Lower leg skin (tissue), 4 donors: ENCODE measurements around the gene APMAP. TPM values are rescaled to one million over a fixed set of nuclear protein-coding genes. Genes with fewer than 3 reads are reported as not detected.
A peak's percentile ranks its signal among the peaks of the same experiment; 100 is the strongest.

Experiments used
- DNase-seq, 2 donors: peaks; one replicate each; pipeline ENCODE4 v3.0.0-alpha.2; 2019; ENCODE audit warnings: low spot score in 2 of 2
- H3K4me3 ChIP-seq: fragments of 200-600 bp; sonication (generic); 2 replicates; pipeline ENCODE4 v1.5.1; 2017; ENCODE audit warnings: mild to moderate bottlenecking, low read depth; ENCODE audit not compliant: poor library complexity, severe bottlenecking
- CTCF ChIP-seq, 3 donors: fragments of 450-650 bp; IDR thresholded peaks; one replicate each; pipeline ENCODE4 v1.5.1; 2016; ENCODE audit warnings: antibody characterized with exemption in 3 of 3, mild to moderate bottlenecking in 3 of 3, moderate library complexity in 2 of 3
- POLR2A ChIP-seq, 2 donors: fragments of 450-650 bp; IDR thresholded peaks; one replicate each; pipeline ENCODE4 v1.6.1; 2016 to 2017; ENCODE audit warnings: antibody characterized with exemption in 2 of 2, mild to moderate bottlenecking in 1 of 2, moderate library complexity in 1 of 2
- WGBS, 2 donors: methylation state at CpG; one replicate each; pipeline ENCODE4 v1.1.5; 2018; 5-methylcytosine and 5-hydroxymethylcytosine counted together
- intact Hi-C: fragments of 100-400 bp; cut with DNase I; formaldehyde crosslinking; loops from one replicate; pipeline ENCODE4 v1.15.0; 2023; ENCODE audit warnings: low total_unique reads
- total RNA-seq, 4 donors: library from RNA; depleted of rRNA; stranded (reverse); fragments of >200 nt; gene quantifications; one replicate each; pipeline ENCODE4 v1.1.0, GENCODE V29; 2016

Gene APMAP
- total RNA-seq, 4 donors from 2014 or later: 34.4 to 88.7 (median 52.6) TPM

GRCh38 chr20:24981790-24982189 is 10.8 kb downstream of the APMAP start:
- TF ChIP-seq CTCF (IDR thresholded peaks at IDR 0.05): no peak
- TF ChIP-seq POLR2A (IDR thresholded peaks at IDR 0.05): no peak
- 82 to 85% methylated on average over 3 of the region's 3 CpGs for WGBS, 2 donors
- peak in 1 of 2 donors; percentile 85 for DNase-seq
- H3K4me3 ChIP-seq: no peak overlapping the region
- intact Hi-C loops: no loop called here

- WGBS, 2 donors: 85 to 88% methylated on average over 4 of the region's 4 CpGs
- DNase-seq: peak in 1 of 2 donors; percentile 29
- intact Hi-C loops: no loop called here
- TF ChIP-seq CTCF (IDR thresholded peaks at IDR 0.05) (no peak), POLR2A (IDR thresholded peaks at IDR 0.05) (no peak)
- H3K4me3 ChIP-seq: no peak overlapping the region
Measured at GRCh38 chr20:24981282-24981681, 11.3 kb downstream of the APMAP start.

GRCh38 chr20:24980291-24981053 is 12.1 kb downstream of the APMAP start:
- TF ChIP-seq CTCF (IDR thresholded peaks at IDR 0.05): no peak
- TF ChIP-seq POLR2A (IDR thresholded peaks at IDR 0.05): no peak
- H3K4me3 ChIP-seq: no peak overlapping the region
- 93 to 94% methylated on average over 34 of the region's 34 CpGs for WGBS, 2 donors
- peak in 1 of 2 donors; percentile 50 for DNase-seq
- intact Hi-C loops: no loop called here

- no peak for TF ChIP-seq POLR2A (IDR thresholded peaks at IDR 0.05)
- 94% methylated on average over 15 of the region's 15 CpGs for WGBS, 2 donors
- no peak overlapping the region for H3K4me3 ChIP-seq
- intact Hi-C loops: no loop called here
- DNase-seq: peak in 1 of 2 donors; percentile 64
Measured at GRCh38 chr20:24979036-24979960, 13.3 kb downstream of the APMAP start.

- TF ChIP-seq CTCF (IDR thresholded peaks at IDR 0.05): no peak
- no peak for TF ChIP-seq POLR2A (IDR thresholded peaks at IDR 0.05)
- 73 to 81% methylated on average over 8 of the region's 8 CpGs for WGBS, 2 donors
- H3K4me3 ChIP-seq: no peak overlapping the region
- intact Hi-C loops: no loop called here
- peak in 1 of 2 donors; percentile 60 for DNase-seq
Measured at GRCh38 chr20:24978513-24978912, 14.0 kb downstream of the APMAP start.

GRCh38 chr20:24977797-24978196 is 14.8 kb downstream of the APMAP start:
- TF ChIP-seq POLR2A (IDR thresholded peaks at IDR 0.05) (no peak), CTCF (IDR thresholded peaks at IDR 0.05) (no peak)
- DNase-seq: peak in 1 of 2 donors; percentile 25
- H3K4me3 ChIP-seq: no peak overlapping the region
- WGBS, 2 donors: 86 to 93% methylated on average over 3 of the region's 3 CpGs
- intact Hi-C loops: no loop called here
